ENCODE measurements around the gene PTPRJ. TPM values are rescaled to one million over a fixed set of nuclear protein-coding genes. Genes with fewer than 3 reads are reported as not detected.
"Not testable (repeated sequence)": the region's sequence is repeated elsewhere in the genome, so short reads cannot be mapped to it uniquely, and the experiment has no call there.

The PTPRJ gene
- 7.4 and 7.9 TPM in 2 replicates for total RNA-seq (2012; rRNA removed)

DNA sequence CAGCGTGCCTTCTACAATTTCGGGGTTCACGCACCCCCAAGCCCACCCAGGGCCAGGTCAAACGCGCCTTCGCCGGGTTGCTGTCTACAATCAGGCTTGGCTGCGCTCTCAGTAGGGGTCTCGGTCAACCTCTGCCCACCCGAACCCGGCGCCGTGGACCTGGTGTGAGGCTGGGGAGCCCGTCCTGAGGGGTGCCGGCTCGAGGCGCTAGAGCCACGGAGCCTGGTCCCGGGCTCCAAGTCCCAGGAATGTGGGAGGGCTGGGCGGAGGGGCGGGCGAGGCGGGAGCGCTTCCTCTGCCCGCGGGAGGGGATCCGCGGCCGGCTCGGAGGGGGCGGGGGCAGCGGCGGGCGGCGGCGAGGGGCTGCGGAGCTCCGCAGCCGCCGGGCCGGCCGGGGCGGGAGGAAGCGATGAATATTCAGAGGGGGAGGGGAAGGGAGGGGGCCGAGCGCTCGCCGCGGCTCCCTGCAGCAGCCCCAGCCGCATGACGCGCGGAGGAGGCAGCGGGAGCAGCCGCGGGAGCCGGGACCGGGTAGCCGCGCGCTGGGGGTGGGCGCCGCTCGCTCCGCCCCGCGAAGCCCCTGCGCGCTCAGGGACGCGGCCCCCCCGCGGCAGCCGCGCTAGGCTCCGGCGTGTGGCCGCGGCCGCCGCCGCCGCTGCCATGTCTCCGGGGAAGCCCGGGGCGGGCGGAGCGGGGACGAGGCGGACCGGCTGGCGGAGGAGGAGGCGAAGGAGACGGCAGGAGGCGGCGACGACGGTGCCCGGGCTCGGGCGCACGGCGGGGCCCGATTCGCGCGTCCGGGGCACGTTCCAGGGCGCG, at the start of gene PTPRJ:
PTPRJ (plus strand) TSS at position 472 of the 819 bp plus-strand sequence. CDS start 354 bp downstream, outside the sequence.
- H3K4me3 ChIP-seq (ENCODE audit: low read length), result peak within 1 kb of the TSS; percentile 82
- H3K4me1 ChIP-seq (ENCODE audit: control insufficient read depth, insufficient read depth, low read length), result peaks cover 30% of the 10 kb centered on the region
- H3K9me3 ChIP-seq (replicated peaks; ENCODE audit: low read length), result no peaks in the 10 kb centered on the region
- no peaks in the 10 kb centered on the region for H3K27me3 ChIP-seq (ENCODE audit: control insufficient read depth, insufficient read depth, low read length)
- H3K36me3 ChIP-seq (ENCODE audit: insufficient read depth, low read length), result no peaks in the 10 kb centered on the region
- peak within 1 kb of the TSS; percentile 89 for H3K4me2 ChIP-seq (ENCODE audit: low read length)
- H3K9ac ChIP-seq (ENCODE audit: low read depth, low read length), result peak within 1 kb of the TSS; percentile 83

DNA sequence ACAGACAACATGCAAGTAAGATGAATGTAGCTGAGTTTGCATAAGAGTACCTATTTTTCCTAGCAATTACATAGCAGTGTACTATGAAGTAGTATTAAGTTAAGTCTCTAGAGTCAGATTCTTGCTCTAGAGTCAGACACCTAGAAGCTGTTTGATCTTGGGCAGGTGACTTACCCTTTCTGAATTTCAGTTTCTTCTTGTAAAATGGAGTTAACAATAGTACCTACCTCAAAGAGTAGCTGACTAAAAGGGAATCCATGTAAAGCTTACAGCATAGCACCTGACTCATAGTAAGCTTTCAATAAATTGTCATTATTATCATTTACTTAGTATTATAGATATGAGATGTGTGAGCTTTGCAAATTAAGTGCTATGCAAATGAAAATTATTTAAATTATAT, 47.8 kb upstream of the PTPRJ start:
- H3K9me3 ChIP-seq (replicated peaks; ENCODE audit: low read length), result no peaks in the 10 kb centered on the region
- H3K4me1 ChIP-seq (ENCODE audit: control insufficient read depth, insufficient read depth, low read length), result peaks cover 7% of the 10 kb centered on the region
- H3K36me3 ChIP-seq (ENCODE audit: insufficient read depth, low read length), result no peaks in the 10 kb centered on the region
- H3K9ac ChIP-seq (ENCODE audit: low read depth, low read length), result no peak overlapping the region
- no peak overlapping the region for H3K4me3 ChIP-seq (ENCODE audit: low read length)
- no peaks in the 10 kb centered on the region for H3K27me3 ChIP-seq (ENCODE audit: control insufficient read depth, insufficient read depth, low read length)
- no peak overlapping the region for H3K4me2 ChIP-seq (ENCODE audit: low read length)

DNA sequence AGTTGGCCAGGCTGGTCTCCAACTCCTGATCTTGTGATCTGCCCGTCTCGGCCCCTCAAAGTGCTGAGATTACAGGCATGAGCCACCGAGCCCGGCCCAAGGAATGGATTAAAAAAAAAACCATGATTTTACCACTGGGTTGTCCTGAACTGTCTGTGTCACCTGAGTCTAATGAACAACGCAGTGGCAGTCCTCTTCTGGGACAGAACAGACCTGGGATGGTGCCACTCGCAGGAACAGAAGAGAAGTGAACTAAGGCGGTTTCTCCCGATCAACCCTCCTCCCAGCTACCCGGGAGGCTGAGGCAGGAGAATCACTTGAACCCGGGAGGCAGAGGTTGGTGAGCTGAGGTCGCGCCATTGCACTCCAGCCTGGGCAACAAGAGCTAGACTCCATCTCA, 46.6 kb upstream of the PTPRJ start:
- H3K27me3 ChIP-seq (ENCODE audit: control insufficient read depth, insufficient read depth, low read length); H3K36me3 ChIP-seq (ENCODE audit: insufficient read depth, low read length); H3K4me3 ChIP-seq (ENCODE audit: low read length): not testable (repeated sequence)

DNA sequence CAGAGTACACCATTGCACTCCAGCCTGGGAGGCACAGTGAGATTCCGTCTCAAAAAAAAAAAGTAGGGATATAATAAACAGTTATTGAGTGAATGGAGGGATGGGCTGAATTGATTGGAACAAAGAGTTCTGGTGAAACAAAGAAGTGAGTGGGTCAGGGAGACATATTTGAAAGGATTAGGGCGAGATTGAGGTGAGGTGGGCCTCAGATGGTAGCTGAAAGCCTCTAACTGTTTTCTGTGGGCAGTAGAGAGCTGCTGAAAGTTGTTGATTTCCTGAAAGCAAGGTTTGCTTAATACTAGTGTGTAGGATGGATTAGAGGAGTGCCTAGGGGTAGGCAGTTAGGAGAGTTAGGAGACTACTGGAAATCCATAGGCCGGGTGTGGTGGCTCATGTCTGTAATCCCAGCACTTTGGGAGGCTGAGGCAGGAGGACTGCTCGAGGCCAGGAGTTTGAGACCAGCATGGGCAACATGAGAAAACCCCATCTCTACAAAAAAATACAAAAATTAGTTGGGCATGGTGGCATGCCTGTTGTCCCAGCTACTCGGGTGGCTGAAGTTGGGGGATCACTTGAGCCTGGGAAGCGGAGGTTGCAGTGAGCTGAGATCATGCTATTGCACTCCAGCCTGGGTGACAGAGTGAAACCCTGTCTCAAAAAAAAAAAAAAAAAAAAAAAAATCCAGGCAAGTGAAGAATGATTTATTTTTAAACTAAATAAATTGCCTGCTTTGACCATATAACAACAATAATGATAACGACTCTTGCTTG, 41.4 kb upstream of the PTPRJ start:
- Histone ChIP-seq H3K27me3 (ENCODE audit: control insufficient read depth, insufficient read depth, low read length) (no peaks in the 10 kb centered on the region), H3K9ac (ENCODE audit: low read depth, low read length) (peak overlapping the region; percentile 46), H3K36me3 (ENCODE audit: insufficient read depth, low read length) (no peaks in the 10 kb centered on the region), H3K9me3 (replicated peaks; ENCODE audit: low read length) (no peaks in the 10 kb centered on the region), H3K4me2 (ENCODE audit: low read length) (no peak overlapping the region), H3K4me1 (ENCODE audit: control insufficient read depth, insufficient read depth, low read length) (peaks cover 28% of the 10 kb centered on the region), H3K4me3 (ENCODE audit: low read length) (no peak overlapping the region)

More for the DNA sequence above, 46.6 kb upstream of the PTPRJ start:
- H3K9ac ChIP-seq (ENCODE audit: low read depth, low read length); H3K4me2 ChIP-seq (ENCODE audit: low read length); H3K9me3 ChIP-seq (replicated peaks; ENCODE audit: low read length): not testable (repeated sequence)
- peaks cover 17% of the 10 kb centered on the region for H3K4me1 ChIP-seq (ENCODE audit: control insufficient read depth, insufficient read depth, low read length)

DNA sequence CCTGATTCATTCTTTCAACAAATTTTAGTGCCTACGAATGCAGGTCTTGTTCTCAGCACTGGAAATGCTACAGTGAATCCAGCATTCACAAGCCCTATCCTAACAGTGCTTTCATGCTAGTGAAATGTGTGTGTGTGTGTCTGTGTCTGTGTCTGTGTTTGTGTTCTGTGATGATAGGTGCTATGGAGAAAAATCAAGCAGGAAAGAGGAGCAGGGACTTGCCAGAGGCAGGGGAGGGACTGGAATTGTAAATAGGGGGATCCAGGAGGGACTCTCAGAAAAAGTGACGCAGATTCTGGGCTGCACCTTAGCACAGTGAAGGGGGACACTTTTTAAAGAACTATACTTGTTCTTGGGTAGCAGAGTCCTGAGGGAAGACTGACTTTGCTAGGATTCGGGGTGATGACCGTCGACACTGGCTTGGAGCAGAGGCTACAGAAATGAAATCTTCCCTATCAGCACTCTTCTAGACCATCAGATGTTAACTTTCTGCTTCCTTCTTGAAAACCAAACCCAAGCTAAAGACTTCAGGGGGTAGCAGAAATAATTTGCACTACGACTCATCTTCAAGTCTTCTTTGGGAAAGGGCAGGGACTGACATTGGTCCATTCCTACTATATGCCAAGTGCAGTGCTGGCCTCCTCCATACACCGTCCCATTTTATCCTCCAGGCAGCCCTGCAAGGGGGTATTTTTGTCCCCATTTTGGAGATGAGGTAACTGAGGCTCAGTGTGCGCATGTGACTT, 39.3 kb upstream of the PTPRJ start:
- H3K9ac ChIP-seq (ENCODE audit: low read depth, low read length), result no peak overlapping the region
- H3K27me3 ChIP-seq (ENCODE audit: control insufficient read depth, insufficient read depth, low read length), result no peaks in the 10 kb centered on the region
- no peak overlapping the region for H3K4me2 ChIP-seq (ENCODE audit: low read length)
- no peak overlapping the region for H3K4me3 ChIP-seq (ENCODE audit: low read length)
- no peaks in the 10 kb centered on the region for H3K9me3 ChIP-seq (replicated peaks; ENCODE audit: low read length)
- peaks cover 38% of the 10 kb centered on the region for H3K4me1 ChIP-seq (ENCODE audit: control insufficient read depth, insufficient read depth, low read length)
- H3K36me3 ChIP-seq (ENCODE audit: insufficient read depth, low read length), result no peaks in the 10 kb centered on the region

DNA sequence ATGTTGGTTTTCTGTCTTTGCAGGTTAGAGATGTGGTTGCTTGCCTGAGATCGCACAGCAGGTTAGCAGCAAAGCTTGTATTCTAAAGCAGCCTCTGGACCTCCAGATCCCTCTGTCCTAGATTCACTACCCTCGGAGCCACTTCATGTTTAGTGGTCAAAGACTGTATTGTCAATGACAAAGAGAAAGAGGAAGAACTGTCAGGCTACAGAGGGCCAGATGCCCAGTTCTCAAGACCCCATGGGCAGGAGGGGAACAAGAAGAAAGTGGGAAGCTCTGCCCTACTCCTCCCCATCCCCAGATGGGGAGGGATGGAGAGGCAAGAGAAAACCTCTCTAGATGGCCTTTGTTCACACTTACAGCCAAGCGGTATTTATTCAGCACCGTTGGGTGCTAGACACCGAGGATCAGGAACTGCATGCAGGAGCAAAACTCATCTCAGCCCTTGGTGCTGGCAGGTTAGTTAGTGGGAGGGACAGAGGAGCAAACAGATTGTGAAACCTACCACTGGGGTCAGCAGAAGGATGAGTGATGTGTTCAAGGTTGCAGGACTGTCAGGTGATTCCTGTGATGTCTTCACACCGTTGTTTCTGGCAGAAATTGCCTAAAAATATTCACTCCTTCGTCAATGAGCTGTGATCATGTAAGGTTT, 38.3 kb upstream of the PTPRJ start:
- Histone ChIP-seq H3K4me1 (ENCODE audit: control insufficient read depth, insufficient read depth, low read length) (peaks cover 43% of the 10 kb centered on the region), H3K9ac (ENCODE audit: low read depth, low read length) (no peak overlapping the region), H3K4me2 (ENCODE audit: low read length) (no peak overlapping the region), H3K9me3 (replicated peaks; ENCODE audit: low read length) (no peaks in the 10 kb centered on the region), H3K27me3 (ENCODE audit: control insufficient read depth, insufficient read depth, low read length) (no peaks in the 10 kb centered on the region), H3K36me3 (ENCODE audit: insufficient read depth, low read length) (no peaks in the 10 kb centered on the region), H3K4me3 (ENCODE audit: low read length) (no peak overlapping the region)

DNA sequence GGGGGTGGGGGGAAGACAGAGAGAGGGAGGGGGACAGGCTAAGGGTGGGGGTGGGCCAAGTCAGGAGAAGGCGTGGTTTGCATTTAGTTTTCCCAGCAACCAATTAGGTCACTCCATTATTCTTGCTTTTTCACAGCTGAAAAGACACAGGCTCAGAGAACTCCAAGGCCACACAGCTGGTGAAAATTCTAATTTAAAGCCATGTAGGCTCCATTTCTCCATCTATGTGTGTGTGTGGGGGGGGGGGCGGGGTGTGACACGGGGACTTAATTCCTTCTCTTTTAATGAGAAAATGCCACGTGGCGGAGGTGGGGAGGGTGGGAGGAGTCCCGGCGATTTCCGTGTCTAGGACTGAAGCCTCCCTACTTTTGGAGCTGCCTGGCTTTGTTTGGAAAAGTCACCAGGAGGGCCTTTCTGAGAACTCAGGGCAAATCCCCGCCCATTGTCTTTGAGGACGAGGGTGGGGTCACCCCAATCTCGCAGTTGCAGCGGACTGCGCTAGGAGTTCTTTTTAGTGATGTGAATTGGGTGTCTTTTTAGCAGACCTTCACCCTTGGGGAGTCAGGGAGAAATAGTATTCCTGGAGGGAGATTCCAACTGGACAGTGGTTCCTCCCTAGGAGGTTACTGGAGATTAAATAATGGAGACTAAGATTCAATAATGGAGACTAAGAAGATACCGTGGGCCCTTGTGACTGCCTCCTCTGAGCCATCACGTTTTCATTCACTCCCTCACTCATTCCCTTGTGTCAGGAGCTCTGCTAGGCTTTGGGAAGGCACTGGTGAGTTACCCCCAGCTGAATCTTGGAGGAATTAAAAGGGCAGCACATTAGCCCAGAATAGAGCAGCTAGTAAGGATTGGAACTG, 36.4 kb upstream of the PTPRJ start:
- H3K4me3 ChIP-seq (ENCODE audit: low read length), result no peak overlapping the region
- H3K9me3 ChIP-seq (replicated peaks; ENCODE audit: low read length), result no peaks in the 10 kb centered on the region
- no peaks in the 10 kb centered on the region for H3K27me3 ChIP-seq (ENCODE audit: control insufficient read depth, insufficient read depth, low read length)
- no peak overlapping the region for H3K4me2 ChIP-seq (ENCODE audit: low read length)
- H3K36me3 ChIP-seq (ENCODE audit: insufficient read depth, low read length), result no peaks in the 10 kb centered on the region
- no peak overlapping the region for H3K9ac ChIP-seq (ENCODE audit: low read depth, low read length)
- H3K4me1 ChIP-seq (ENCODE audit: control insufficient read depth, insufficient read depth, low read length), result peaks cover 34% of the 10 kb centered on the region

DNA sequence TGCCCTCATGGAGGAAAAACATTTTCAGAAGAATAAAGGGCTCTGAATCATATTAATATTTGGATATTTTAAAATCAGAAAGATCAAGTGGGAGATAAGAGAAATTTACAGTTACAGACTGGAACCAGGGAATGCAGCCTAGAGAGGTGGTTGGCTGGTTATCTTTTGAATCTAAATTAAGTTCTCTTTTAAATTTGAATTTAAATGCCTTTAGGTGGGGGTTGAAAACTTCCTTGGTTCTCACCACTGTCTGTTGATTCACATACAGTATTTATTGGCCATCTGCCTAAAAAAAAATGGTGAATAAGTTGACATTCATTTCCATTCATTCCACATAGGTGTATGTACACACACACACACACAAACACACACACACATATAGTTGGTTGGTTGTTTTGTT, 35.7 kb upstream of the PTPRJ start:
- no peak overlapping the region for H3K9ac ChIP-seq (ENCODE audit: low read depth, low read length)
- no peaks in the 10 kb centered on the region for H3K27me3 ChIP-seq (ENCODE audit: control insufficient read depth, insufficient read depth, low read length)
- H3K4me2 ChIP-seq (ENCODE audit: low read length), result no peak overlapping the region
- no peak overlapping the region for H3K4me3 ChIP-seq (ENCODE audit: low read length)
- H3K36me3 ChIP-seq (ENCODE audit: insufficient read depth, low read length), result no peaks in the 10 kb centered on the region
- peaks cover 28% of the 10 kb centered on the region for H3K4me1 ChIP-seq (ENCODE audit: control insufficient read depth, insufficient read depth, low read length)
- H3K9me3 ChIP-seq (replicated peaks; ENCODE audit: low read length), result no peaks in the 10 kb centered on the region

DNA sequence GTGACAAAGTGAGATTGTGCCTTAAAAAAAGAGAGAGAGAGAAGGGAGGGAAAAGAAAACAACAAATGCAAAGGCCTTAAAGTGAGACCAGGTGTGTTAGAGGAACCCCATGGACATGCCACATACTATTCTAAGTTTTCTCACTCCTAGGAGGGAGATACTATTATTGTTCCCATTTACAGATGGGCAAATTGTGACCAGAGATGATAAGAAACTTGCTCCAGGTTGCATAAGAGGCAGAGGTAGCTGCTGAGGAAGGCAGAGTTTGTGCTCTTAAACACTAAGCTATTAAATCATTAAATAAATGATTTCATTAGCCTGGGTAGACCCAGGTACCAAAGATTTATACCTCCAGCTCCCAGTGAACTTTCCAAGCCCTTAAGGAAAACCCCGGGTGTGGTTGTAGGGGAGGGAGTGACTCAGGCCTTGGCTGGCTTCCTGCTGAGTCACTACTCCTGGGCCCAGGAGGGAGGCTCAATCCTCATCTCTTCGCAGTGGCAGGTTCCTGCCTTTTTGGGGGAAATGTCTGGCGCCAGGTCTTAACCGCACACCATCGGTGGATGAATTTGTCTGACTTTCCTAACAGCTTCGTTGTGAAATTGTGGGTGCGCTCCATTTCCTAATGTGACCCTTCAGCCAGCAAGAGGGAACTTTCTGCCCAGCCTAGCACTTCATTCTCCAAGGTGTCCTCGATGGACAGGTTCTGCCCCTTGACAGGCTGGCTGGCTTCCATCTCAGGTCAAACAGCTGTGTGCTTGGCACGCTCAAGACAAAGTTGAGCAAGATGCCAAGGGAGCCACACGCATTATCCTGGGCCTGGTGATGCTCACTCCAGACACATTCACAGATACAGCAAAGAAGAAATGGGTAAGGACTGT, 33.4 kb upstream of the PTPRJ start:
- Histone ChIP-seq H3K4me2 (ENCODE audit: low read length) (peak overlapping the region; percentile 49), H3K36me3 (ENCODE audit: insufficient read depth, low read length) (no peaks in the 10 kb centered on the region), H3K4me3 (ENCODE audit: low read length) (no peak overlapping the region), H3K9ac (ENCODE audit: low read depth, low read length) (no peak overlapping the region), H3K4me1 (ENCODE audit: control insufficient read depth, insufficient read depth, low read length) (peaks cover 21% of the 10 kb centered on the region), H3K9me3 (replicated peaks; ENCODE audit: low read length) (no peaks in the 10 kb centered on the region), H3K27me3 (ENCODE audit: control insufficient read depth, insufficient read depth, low read length) (no peaks in the 10 kb centered on the region)

DNA sequence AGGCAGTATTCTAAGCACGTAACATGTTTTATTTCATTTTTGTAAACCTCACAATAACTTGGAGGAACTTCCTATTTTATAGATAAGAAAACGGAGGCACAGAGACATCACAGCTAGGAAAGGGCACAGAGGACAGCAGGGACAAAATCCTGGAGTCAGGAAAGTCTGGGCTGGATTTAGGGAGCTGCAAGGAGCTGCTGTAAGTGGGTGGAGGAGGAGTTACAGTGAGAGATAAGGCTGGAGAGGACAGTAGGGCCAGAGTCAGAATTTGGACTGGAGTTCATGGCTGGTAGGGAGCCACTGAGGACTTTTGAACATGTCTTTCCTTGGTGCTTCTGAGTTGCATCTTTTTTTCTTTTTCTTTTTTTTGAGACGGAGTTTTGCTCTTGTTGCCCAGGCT, 32.2 kb upstream of the PTPRJ start:
- Histone ChIP-seq H3K9me3 (replicated peaks; ENCODE audit: low read length) (no peaks in the 10 kb centered on the region), H3K4me2 (ENCODE audit: low read length) (no peak overlapping the region), H3K9ac (ENCODE audit: low read depth, low read length) (no peak overlapping the region), H3K27me3 (ENCODE audit: control insufficient read depth, insufficient read depth, low read length) (no peaks in the 10 kb centered on the region), H3K4me3 (ENCODE audit: low read length) (no peak overlapping the region), H3K4me1 (ENCODE audit: control insufficient read depth, insufficient read depth, low read length) (peaks cover 21% of the 10 kb centered on the region), H3K36me3 (ENCODE audit: insufficient read depth, low read length) (no peaks in the 10 kb centered on the region)

Data from skeletal muscle satellite cell (primary cell).